Endothelial cell of umbilical vein (primary cell): ENCODE measurements around the gene CHIC2. TPM values are rescaled to one million over a fixed set of nuclear protein-coding genes. Genes with fewer than 3 reads are reported as not detected.

Experiments used
- BruUV-seq: library from RNA; stranded (reverse); fragments of 400-500 nt; replicated peaks from 2 replicates; lab custom pipeline; 2021; lab: Mats Ljungman, UMichigan
- CTCF ChIA-PET: fragments of 300-600, 350-600 bp; sonication (Branson Sonifier 250); formaldehyde crosslinking; loops from one replicate; lab custom pipeline; 2021; ENCODE audit warnings: antibody characterized with exemption, inconsistent platforms; lab: Charles Lee
- POLR2A ChIA-PET: fragments of 300-600, 350-600 bp; sonication (Branson Sonifier 250); formaldehyde crosslinking; loops from one replicate; lab custom pipeline; 2021; ENCODE audit warnings: antibody characterized with exemption, inconsistent platforms; lab: Charles Lee
- DNase-seq: peaks from one replicate; pipeline ENCODE4 v3.0.0-alpha.2; 2011; ENCODE audit warnings: low read depth, low spot score
- FAIRE-seq: peaks from 2 replicates; lab custom pipeline; 2011; peaks lifted over from hg19 to GRCh38; lab: Jason Lieb, UNC
- H2AFZ ChIP-seq: 2 replicates; pipeline ENCODE4 v1.6.0; 2012; ENCODE audit warnings: low read depth, low read length, control low read depth, inconsistent platforms
- H3K27ac ChIP-seq: 2 replicates; pipeline ENCODE4 v1.5.1; 2011; ENCODE audit warnings: low read depth, mild to moderate bottlenecking, control low read depth, low read length, moderate library complexity; ENCODE audit not compliant: insufficient read depth
- H3K27me3 ChIP-seq, 2 experiments: 2 replicates each; pipeline versions ENCODE4 v1.6.0 to v1.6.1; 2011; ENCODE audit warnings: low read length in 2 of 2, mixed read lengths in 1 of 2; ENCODE audit not compliant: control insufficient read depth in 2 of 2, insufficient read depth in 2 of 2
- H3K36me3 ChIP-seq, 2 experiments: 2 replicates in 1 of 2; 3 replicates in 1 of 2; pipeline ENCODE4 v1.5.1; 2011; ENCODE audit warnings: low read length in 2 of 2, mild to moderate bottlenecking in 1 of 2, moderate library complexity in 1 of 2; ENCODE audit not compliant: control insufficient read depth in 2 of 2, insufficient read depth in 2 of 2; ENCODE audit errors: extremely low read depth in 1 of 2
- H3K4me1 ChIP-seq: 3 replicates; pipeline ENCODE4 v1.5.1; 2011; ENCODE audit warnings: mild to moderate bottlenecking, low read length; ENCODE audit not compliant: control insufficient read depth, insufficient read depth; ENCODE audit errors: extremely low read depth
- H3K4me2 ChIP-seq: 2 replicates; pipeline ENCODE4 v1.6.1; 2011; ENCODE audit warnings: low read length, control low read depth, mixed read lengths; ENCODE audit not compliant: insufficient read depth
- H3K4me3 ChIP-seq, 3 experiments: fragments of 200-600 bp in 1 of 3; sonication (generic), shearing (Covaris generic) in 1 of 3; replicated peaks in 1 of 3; 2 replicates each; pipeline ENCODE4 v1.5.1; 2011 to 2016; ENCODE audit warnings: control low read depth in 3 of 3, low read length in 3 of 3, mild to moderate bottlenecking in 2 of 3, inconsistent platforms in 1 of 3, low read depth in 1 of 3, moderate library complexity in 1 of 3; ENCODE audit not compliant: insufficient read depth in 1 of 3
- H3K79me2 ChIP-seq: 2 replicates; pipeline ENCODE4 v1.6.0; 2012; ENCODE audit warnings: low read length, inconsistent platforms; ENCODE audit not compliant: control insufficient read depth, insufficient read depth
- H3K9ac ChIP-seq: replicated peaks from 2 replicates; pipeline ENCODE3; 2011; ENCODE audit warnings: low read length, control low read depth; ENCODE audit not compliant: insufficient read depth; ENCODE audit errors: extremely low read depth
- H3K9me1 ChIP-seq: replicated peaks from 3 replicates; pipeline ENCODE4 v1.6.0; 2011; ENCODE audit warnings: mild to moderate bottlenecking, low read length; ENCODE audit not compliant: control insufficient read depth, insufficient read depth; ENCODE audit errors: extremely low read depth
- H3K9me3 ChIP-seq: replicated peaks from 2 replicates; pipeline ENCODE4 v1.5.1; 2012; ENCODE audit warnings: low read length, inconsistent platforms; ENCODE audit not compliant: control insufficient read depth, insufficient read depth
- H4K20me1 ChIP-seq: replicated peaks from 2 replicates; pipeline ENCODE3; 2011; ENCODE audit warnings: mild to moderate bottlenecking, low read length; ENCODE audit not compliant: control insufficient read depth, insufficient read depth; ENCODE audit errors: extremely low read depth
- EZH2 ChIP-seq: IDR thresholded peaks from 2 replicates; pipeline ENCODE4 v1.6.1; 2012; ENCODE audit warnings: borderline replicate concordance, low read depth, mild to moderate bottlenecking, moderate library complexity, low read length, inconsistent platforms; ENCODE audit not compliant: severe bottlenecking
- FOS ChIP-seq: IDR thresholded peaks from 2 replicates; pipeline ENCODE4 v1.6.1; 2011; ENCODE audit warnings: mild to moderate bottlenecking, low read length, moderate library complexity, borderline replicate concordance; ENCODE audit not compliant: insufficient read depth
- GATA2 ChIP-seq: IDR thresholded peaks from 2 replicates; pipeline ENCODE4 v1.7.0; 2011; ENCODE audit warnings: low read depth, mild to moderate bottlenecking, moderate library complexity, mixed read lengths, low read length; ENCODE audit not compliant: insufficient read length, insufficient read depth
- JUN ChIP-seq: IDR thresholded peaks from 2 replicates; pipeline ENCODE4 v1.6.1; 2011; ENCODE audit warnings: borderline replicate concordance, low read depth; ENCODE audit not compliant: insufficient read length, insufficient read depth
- MAX ChIP-seq: IDR thresholded peaks from 2 replicates; pipeline ENCODE4 v1.6.1; 2011; ENCODE audit not compliant: insufficient read depth, insufficient read length
- MYC ChIP-seq: IDR thresholded peaks from one replicate; pipeline ENCODE4 v1.6.1; 2011; ENCODE audit warnings: mild to moderate bottlenecking, low read depth, low read length
- POLR2A ChIP-seq: IDR thresholded peaks from 2 replicates; pipeline ENCODE4 v1.6.1; 2012; ENCODE audit warnings: low read depth, mild to moderate bottlenecking, control low read depth, low read length
- POLR2AphosphoS5 ChIP-seq: IDR thresholded peaks from 2 replicates; pipeline ENCODE4 v1.6.1; 2012; ENCODE audit warnings: low read depth, mild to moderate bottlenecking, control low read depth, low read length, moderate library complexity; ENCODE audit not compliant: insufficient read depth
- dilution Hi-C: fragments of 300-500 bp; cut with MboI; formaldehyde crosslinking; loops from one replicate; pipeline ENCODE4 v1.15.0; 2019; ENCODE audit warnings: low sequenced_read_pairs; ENCODE audit not compliant: extremely low pct_ligation_motif_present
- intact Hi-C: fragments of 100-400 bp; cut with micrococcal nuclease; formaldehyde crosslinking; loops from one replicate; pipeline ENCODE4 v1.10.0; 2022
- polyA plus RNA-seq, 4 experiments: library from polyadenylated mRNA; depleted of rRNA in 3 of 4; stranded (reverse) in 3 of 4; unstranded in 1 of 4; fragments of >200 nt; gene quantifications; 2 replicates each; pipeline versions ENCODE4 v1.2.1 to v1.2.3, GENCODE V29; 2011 to 2012; ENCODE audit warnings: missing spikeins in 1 of 4
- total RNA-seq: library from RNA; stranded (reverse); gene quantifications from 2 replicates; pipeline ENCODE4 v1.2.3, GENCODE V29; 2021
- TF ChIP-seq, protein P1 (sequence below), 2 donors: IDR thresholded peaks; 1 replicate in 1 of 2; 2 replicates in 1 of 2; pipeline ENCODE4 v1.5.1; 2011; ENCODE audit warnings: low read length in 2 of 2, mild to moderate bottlenecking in 2 of 2, moderate library complexity in 2 of 2, control low read depth in 1 of 2, inconsistent platforms in 1 of 2, low read depth in 1 of 2; ENCODE audit not compliant: insufficient read depth in 1 of 2; ENCODE audit errors: extremely low read depth in 1 of 2

The CHIC2 gene
- total and polyA plus RNA-seq, 2 donors (not counting 3 experiments of a cell fraction or from before 2014, with no cell fraction given) = 27.4 to 43.3 TPM

- no peak overlapping the region for H3K9ac ChIP-seq
- no peaks in the 10 kb centered on the region for H3K4me1 ChIP-seq
- no peaks in the 10 kb centered on the region for H3K9me3 ChIP-seq
- H4K20me1 ChIP-seq = peaks cover 2% of the 10 kb centered on the region
- no peak overlapping the region for H2AFZ ChIP-seq
- POLR2A ChIA-PET = no interaction called here
- no peak for TF ChIP-seq JUN
- TF ChIP-seq MAX = no peak
- no peak for TF ChIP-seq POLR2A
- no peak for TF ChIP-seq MYC
- TF ChIP-seq EZH2 = no peak
- TF ChIP-seq FOS = no peak
- TF ChIP-seq POLR2AphosphoS5 = no peak
- no peak for TF ChIP-seq GATA2
- TF ChIP-seq, protein P1, sequence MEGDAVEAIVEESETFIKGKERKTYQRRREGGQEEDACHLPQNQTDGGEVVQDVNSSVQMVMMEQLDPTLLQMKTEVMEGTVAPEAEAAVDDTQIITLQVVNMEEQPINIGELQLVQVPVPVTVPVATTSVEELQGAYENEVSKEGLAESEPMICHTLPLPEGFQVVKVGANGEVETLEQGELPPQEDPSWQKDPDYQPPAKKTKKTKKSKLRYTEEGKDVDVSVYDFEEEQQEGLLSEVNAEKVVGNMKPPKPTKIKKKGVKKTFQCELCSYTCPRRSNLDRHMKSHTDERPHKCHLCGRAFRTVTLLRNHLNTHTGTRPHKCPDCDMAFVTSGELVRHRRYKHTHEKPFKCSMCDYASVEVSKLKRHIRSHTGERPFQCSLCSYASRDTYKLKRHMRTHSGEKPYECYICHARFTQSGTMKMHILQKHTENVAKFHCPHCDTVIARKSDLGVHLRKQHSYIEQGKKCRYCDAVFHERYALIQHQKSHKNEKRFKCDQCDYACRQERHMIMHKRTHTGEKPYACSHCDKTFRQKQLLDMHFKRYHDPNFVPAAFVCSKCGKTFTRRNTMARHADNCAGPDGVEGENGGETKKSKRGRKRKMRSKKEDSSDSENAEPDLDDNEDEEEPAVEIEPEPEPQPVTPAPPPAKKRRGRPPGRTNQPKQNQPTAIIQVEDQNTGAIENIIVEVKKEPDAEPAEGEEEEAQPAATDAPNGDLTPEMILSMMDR (IDR thresholded peaks at IDR 0.05; ENCODE audit: extremely low read depth in 1 of 2, insufficient read depth in 1 of 2, low read depth in 1 of 2, low read length in 2 of 2) = no peak
- no peaks in the 10 kb centered on the region for H3K9me1 ChIP-seq
- FAIRE-seq = no peak
- intact Hi-C loops (loop anchor here (5.0 kb wide), 1 partner anchor 83 kb away; no protein-coding TSS in a partner anchor), dilution Hi-C loops (no loop called here)
- H3K27ac ChIP-seq = no peak overlapping the region
- peaks cover 44% of the 10 kb centered on the region for H3K79me2 ChIP-seq
- H3K4me3 ChIP-seq = no peak overlapping the region
- BruUV-seq = no TSS peak
- no peak overlapping the region for H3K4me2 ChIP-seq
- no peaks in the 10 kb centered on the region for H3K27me3 ChIP-seq
- peaks cover 2 to 10% of the 10 kb centered on the region in 2 experiments for H3K36me3 ChIP-seq
- DNase-seq = no peak
- CTCF ChIA-PET = interaction anchor here (1.4 to 1.9 kb wide), 5 partner anchors 12 to 203 kb away, joined by 3 to 6 read pairs (median 4); no protein-coding TSS in a partner anchor
Observed at GRCh38 chr4:54014666-54015160, 49.7 kb downstream of the CHIC2 start.
